Gastrocnemius medialis (tissue), 4 donors: ENCODE measurements around the gene JAKMIP1.

Experiments
- POLR2A ChIP-seq, 2 donors: fragments of 450-650 bp; IDR thresholded peaks; one replicate each; pipeline ENCODE4 v1.6.1; 2017; ENCODE audit warnings: antibody characterized with exemption in 2 of 2, mild to moderate bottlenecking in 2 of 2, moderate library complexity in 2 of 2
- TF ChIP-seq, protein P1 (sequence below), 5 experiments: fragments of 450-650 bp in 3 of 5; fragments of 200-600 bp in 2 of 5; sonication (generic) in 2 of 5; IDR thresholded peaks in 4 of 5; conservative IDR thresholded peaks in 1 of 5; 1 replicate in 4 of 5; 2 replicates in 1 of 5; pipeline ENCODE4 v1.5.1; 2016 to 2019; ENCODE audit warnings: antibody characterized with exemption in 5 of 5, mild to moderate bottlenecking in 3 of 5, moderate library complexity in 3 of 5

DNA sequence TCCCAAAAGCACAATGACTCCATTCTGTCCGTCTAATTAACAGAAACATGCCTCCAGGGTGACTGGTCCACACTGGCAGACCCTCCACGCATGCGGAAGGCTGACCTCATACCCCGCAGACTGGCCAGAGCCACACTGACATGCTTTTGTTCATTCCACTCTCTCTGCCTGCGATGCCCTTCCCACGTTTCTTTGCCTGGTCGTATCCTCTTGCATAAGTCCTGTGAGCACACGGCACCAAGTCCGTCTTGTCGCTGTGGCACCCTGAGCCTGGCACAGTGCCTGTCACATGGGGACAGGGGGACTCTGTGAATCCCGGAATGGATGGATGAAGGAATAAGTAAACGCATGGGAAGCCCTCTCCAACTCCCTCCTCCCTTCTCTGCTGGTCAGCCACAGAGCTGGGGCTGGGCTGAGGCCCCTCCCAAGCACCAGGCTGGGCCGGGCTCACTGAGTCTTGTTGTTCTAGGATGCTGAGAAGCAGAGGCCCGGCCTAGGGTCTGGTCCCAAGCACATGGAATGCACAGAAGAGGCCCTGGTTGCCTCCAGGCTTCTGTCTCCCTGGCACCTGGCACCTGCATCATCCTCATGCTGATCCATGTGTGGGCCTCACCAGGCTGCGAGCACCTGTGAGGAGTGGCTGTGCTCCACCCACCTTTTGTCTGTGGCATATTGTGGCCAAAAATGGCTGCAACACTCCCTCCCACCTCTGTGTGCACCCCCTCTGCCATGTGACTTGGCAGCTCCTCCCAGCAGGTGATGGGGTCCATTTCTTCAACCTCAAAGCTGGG lies 143.2 kb downstream of the JAKMIP1 start:
- TF ChIP-seq, protein P1, sequence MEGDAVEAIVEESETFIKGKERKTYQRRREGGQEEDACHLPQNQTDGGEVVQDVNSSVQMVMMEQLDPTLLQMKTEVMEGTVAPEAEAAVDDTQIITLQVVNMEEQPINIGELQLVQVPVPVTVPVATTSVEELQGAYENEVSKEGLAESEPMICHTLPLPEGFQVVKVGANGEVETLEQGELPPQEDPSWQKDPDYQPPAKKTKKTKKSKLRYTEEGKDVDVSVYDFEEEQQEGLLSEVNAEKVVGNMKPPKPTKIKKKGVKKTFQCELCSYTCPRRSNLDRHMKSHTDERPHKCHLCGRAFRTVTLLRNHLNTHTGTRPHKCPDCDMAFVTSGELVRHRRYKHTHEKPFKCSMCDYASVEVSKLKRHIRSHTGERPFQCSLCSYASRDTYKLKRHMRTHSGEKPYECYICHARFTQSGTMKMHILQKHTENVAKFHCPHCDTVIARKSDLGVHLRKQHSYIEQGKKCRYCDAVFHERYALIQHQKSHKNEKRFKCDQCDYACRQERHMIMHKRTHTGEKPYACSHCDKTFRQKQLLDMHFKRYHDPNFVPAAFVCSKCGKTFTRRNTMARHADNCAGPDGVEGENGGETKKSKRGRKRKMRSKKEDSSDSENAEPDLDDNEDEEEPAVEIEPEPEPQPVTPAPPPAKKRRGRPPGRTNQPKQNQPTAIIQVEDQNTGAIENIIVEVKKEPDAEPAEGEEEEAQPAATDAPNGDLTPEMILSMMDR (IDR thresholded peaks at IDR 0.05 in 4 of 5, conservative IDR thresholded peaks at IDR 0.05 in 1 of 5), result no peak
- TF ChIP-seq POLR2A (IDR thresholded peaks at IDR 0.05), result no peak
